CMK (cell line): ENCODE measurements around the gene PGP.

Source experiments
- DNase-seq: peaks from one replicate; pipeline ENCODE4 v3.0.0-alpha.2; 2010; ENCODE audit warnings: low read depth

The PGP gene

GRCh38 chr16:2237493-2238149 lies 23.0 kb upstream of the PGP start:
- no peak for DNase-seq

GRCh38 chr16:2237102-2237482 lies 22.5 kb upstream of the PGP start:
- no peak for DNase-seq

DNA sequence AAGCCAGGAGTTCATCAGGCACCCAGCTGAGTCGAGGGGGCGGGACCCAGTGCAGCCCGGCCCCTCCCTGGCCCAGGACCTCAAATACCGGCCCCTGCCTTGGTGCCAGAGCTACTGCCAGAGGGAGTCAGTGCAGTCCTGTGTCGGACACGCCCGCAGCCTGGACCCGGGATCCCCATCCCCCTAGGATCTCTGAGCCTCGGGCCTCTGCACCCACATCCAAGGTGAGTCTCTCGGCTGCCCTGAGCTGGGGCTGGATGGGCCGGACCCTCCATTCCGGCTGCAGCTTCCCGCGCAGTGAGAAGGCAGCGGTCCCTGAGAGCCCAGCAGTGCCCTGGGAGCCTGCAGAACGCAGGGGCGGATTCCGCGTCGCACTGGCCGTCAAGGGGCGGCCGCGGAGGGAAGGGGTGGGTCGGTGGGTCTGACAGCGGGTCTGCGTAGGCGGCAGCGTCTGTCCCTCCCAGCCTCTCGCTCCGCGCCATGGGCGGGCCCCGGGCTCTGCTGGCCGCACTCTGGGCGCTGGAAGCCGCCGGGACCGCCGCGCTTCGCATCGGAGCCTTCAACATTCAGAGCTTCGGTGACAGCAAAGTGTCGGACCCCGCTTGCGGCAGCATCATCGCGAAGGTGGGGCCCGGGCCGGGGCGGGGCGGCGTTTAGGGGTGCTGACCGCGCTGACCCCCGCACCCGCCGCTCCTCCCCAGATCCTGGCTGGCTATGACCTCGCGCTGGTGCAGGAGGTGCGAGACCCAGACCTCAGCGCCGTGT lies 21.9 kb upstream of the PGP start, which contains the start of gene DNASE1L2:
Gene DNASE1L2, plus strand, starts transcription at position 108 of the 765 bp plus-strand sequence. Its CDS starts 373 bp downstream, at position 481.
- DNase-seq, result no peak

- DNase-seq, result no peak
Observed at GRCh38 chr16:2235695-2236336, 21.2 kb upstream of the PGP start.

DNA sequence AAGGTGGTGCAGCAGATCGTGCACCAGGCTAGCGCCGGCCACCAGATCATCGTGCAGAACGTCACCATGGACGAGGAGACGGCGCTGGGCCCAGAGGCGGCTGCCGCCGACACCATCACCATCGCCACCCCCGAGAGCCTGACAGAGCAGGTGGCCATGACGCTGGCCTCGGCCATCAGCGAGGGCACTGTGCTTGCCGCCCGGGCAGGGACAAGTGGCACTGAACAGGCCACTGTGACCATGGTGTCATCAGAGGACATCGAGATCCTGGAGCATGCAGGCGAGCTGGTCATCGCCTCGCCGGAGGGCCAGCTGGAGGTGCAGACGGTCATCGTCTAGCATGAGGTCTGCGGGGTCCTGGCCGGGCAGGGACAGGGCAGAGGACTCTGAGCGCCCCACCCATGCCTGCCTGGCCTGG lies 20.6 kb upstream of the PGP start:
- no peak for DNase-seq

DNA sequence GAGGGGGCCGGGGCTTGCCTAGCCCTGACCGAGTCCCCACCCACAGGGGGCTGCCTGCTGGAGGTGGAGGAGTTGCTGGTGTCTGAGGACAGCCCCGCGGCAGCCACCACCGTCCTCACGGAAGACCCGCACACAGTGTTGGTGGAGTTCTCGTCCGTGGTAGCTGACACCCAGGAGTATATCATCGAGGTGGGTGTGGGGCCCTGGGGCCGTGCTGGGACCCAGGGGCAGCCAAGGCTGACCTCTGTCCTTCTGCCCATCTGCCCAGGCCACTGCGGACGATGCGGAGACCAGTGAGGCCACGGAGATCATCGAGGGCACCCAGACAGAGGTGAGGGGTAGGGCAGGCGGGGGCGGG lies 20.2 kb upstream of the PGP start:
- DNase-seq, result no peak

- DNase-seq, result no peak
Observed at GRCh38 chr16:2233872-2234812, 19.5 kb upstream of the PGP start.

DNA sequence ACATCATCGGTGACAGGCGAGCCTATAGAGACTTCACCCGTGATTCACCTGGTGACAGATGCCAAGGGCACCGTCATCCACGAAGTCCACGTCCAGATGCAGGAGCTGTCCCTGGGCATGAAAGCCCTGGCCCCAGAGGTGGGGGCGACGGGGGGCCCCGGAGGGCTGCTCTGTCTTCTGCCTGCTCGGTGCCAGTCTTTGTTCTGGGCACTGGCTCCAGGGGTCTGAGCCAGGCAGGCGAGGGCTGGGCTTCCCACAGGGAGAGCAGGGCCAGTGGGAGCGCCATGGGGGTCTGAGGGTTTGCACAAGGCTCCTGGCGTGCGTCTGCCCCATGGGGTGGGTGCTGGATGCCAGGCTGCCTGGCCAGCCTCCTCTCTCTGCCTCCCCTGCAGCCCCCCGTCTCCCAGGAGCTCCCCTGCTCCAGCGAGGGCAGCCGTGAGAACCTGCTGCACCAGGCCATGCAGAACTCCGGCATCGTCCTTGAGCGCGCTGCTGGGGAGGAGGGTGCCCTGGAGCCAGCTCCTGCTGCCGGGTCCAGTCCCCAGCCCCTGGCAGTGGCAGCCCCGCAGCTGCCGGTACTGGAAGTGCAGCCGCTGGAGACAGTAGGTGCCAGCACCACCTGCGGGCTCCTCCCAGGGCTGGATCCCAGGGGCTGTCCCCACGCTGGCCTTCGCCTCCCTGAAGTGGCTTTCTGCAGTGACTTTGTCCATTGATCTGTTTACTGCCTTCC lies 18.6 kb upstream of the PGP start:
- DNase-seq, result no peak

DNA sequence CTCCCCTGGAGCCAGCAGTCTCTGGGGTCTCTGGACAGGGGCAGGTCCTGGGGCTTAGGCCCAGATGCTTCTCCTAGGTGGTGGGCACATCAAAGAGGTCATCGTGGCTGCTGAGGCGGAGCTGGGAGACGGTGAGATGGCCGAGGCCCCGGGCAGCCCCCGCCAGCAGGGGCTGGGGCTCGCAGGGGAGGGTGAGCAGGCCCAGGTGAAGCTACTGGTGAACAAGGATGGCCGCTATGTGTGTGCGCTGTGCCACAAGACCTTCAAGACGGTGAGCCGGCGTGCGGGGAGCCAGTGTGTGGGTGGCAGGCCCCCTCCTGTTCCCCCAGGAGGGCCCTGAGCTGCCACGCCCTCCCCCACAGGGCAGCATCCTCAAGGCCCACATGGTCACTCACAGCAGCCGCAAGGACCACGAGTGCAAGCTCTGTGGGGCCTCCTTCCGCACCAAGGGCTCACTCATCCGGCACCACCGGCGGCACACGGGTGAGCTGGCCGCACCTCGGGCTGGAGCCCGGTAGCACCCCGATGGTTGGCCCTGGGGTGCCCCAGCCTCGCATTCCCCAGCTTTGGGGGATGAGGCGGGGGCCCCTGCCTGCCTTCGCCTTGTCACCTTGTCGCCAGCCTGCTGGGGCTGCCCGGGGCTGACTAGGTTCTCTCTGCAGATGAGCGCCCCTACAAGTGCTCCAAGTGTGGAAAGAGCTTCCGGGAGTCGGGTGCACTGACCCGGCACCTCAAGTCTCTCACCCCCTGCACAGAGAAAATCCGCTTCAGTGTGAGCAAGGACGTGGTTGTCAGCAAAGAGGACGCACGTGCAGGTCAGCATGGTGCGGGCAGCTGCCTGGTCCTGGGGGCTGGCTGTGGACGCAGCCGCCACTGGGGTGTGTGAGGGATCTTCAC lies 17.7 kb upstream of the PGP start:
- no peak for DNase-seq

GRCh38 chr16:2231016-2231931 lies 16.6 kb upstream of the PGP start:
- no peak for DNase-seq

GRCh38 chr16:2230376-2230775 lies 15.7 kb upstream of the PGP start:
- no peak for DNase-seq

GRCh38 chr16:2229632-2230250 lies 15.1 kb upstream of the PGP start:
- no peak for DNase-seq

DNA sequence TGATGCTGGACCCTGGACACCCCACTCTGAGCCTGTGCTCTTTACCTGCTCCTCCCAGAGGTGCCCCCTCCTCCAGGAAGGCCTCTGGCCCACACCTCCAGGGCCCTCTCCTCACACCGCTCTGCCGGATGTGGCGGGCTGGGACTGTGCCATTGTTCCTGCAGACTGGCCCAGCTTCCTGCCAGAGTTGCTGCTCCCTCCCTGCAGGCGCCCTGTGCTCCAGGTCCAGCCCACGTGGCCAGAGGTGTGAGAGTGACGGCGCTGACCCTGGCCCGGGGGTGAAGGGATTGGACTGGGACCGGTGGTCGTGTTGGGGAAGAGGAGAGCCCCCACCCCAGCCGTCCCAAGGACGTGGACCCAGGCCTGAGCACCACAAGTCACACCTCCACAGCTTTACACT lies 14.5 kb upstream of the PGP start:
- DNase-seq, result no peak

DNA sequence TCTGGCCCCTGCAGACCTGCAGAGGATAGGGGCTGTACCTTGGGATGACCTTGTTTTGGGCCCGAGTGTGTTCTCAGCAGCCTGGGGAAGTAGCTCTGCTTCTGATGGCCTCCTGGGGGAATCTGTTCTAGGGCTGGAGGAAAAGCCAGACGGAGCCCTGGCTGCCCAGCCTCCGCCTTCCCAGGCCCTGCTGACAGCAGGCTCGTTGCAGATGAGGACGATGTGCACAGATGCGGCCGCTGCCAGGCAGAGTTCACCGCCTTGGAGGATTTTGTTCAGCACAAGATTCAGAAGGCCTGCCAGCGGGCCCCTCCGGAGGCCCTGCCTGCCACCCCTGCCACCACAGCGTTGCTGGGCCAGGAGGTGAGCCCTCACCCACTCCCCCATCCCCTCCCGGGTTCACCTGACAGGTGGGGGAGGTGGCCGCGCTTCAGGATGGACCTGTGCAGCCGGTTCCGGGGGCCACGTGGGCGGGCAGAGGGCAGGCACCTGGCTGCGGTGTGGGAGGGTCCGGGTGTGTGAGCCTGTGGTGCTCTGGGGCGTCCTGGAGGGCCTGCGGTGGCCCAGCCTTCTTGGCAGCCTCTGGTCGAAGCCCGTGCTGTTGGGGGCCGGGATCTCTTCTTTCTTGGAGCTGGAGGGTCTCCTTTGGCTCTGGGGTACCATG lies 13.7 kb upstream of the PGP start:
- DNase-seq, result no peak

GRCh38 chr16:2226918-2227317 lies 12.3 kb upstream of the PGP start:
- no peak for DNase-seq

- DNase-seq, result no peak
Observed at GRCh38 chr16:2226245-2226793, 11.7 kb upstream of the PGP start.

DNA sequence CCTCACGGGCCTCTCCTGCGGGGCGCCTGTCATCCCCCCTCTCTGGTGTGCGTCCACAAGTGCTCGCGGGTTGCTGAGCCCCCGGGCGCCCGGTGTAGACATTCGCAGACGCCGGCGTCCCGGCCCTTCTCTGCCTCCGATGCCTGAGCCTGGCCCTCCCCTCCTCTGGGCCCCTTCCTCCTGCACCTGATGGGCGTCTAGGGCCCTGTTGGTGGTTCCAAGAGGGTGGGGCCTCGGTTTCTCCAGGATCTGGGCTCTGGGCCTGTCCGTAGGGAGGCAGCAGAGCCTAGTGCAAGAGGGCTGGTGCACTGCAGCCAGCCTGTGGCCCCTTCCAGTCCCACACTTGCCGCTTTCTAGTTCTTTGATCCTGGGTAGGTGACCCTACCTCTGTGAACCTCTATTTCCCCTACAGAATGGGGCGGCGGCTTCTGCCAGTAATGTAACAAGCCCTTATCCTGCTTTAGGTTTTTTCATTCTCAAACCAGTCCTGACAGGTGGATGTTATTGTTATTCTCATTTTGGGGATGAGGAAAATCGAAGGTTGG lies 9.4 kb upstream of the PGP start:
- no peak for DNase-seq
